ENCODE measurements around the gene ZFR.

The ZFR gene

GRCh38 chr5:32482193-32482592 lies 37.7 kb upstream of the ZFR start:
- no peak for DNase-seq
- Histone ChIP-seq H3K4me1 (no peaks in the 10 kb centered on the region), H3K4me3 (ENCODE audit: low read depth, low read length) (no peak overlapping the region), H3K36me3 (no peaks in the 10 kb centered on the region), H3K27me3 (no peaks in the 10 kb centered on the region), H3K9me3 (no peaks in the 10 kb centered on the region)
- no peak for TF ChIP-seq CTCF (IDR thresholded peaks at IDR 0.05; ENCODE audit: low read depth, low read length)

GRCh38 chr5:32479096-32479495 lies 34.6 kb upstream of the ZFR start:
- Histone ChIP-seq H3K4me1 (no peaks in the 10 kb centered on the region), H3K4me3 (ENCODE audit: low read depth, low read length) (no peak overlapping the region), H3K9me3 (no peaks in the 10 kb centered on the region), H3K27me3 (no peaks in the 10 kb centered on the region), H3K36me3 (no peaks in the 10 kb centered on the region)
- no peak for TF ChIP-seq CTCF (IDR thresholded peaks at IDR 0.05; ENCODE audit: low read depth, low read length)
- no peak for DNase-seq

GRCh38 chr5:32476891-32477290 lies 32.4 kb upstream of the ZFR start:
- no peak for TF ChIP-seq CTCF (IDR thresholded peaks at IDR 0.05; ENCODE audit: low read depth, low read length)
- H3K4me1 ChIP-seq: no peaks in the 10 kb centered on the region
- H3K4me3 ChIP-seq (ENCODE audit: low read depth, low read length): no peak overlapping the region
- H3K27me3 ChIP-seq: no peaks in the 10 kb centered on the region
- H3K36me3 ChIP-seq: no peaks in the 10 kb centered on the region
- no peaks in the 10 kb centered on the region for H3K9me3 ChIP-seq
- no peak for DNase-seq

- Histone ChIP-seq H3K27me3 (no peaks in the 10 kb centered on the region), H3K36me3 (no peaks in the 10 kb centered on the region), H3K4me1 (no peaks in the 10 kb centered on the region), H3K4me3 (ENCODE audit: low read depth, low read length) (no peak overlapping the region), H3K9me3 (no peaks in the 10 kb centered on the region)
- TF ChIP-seq CTCF (IDR thresholded peaks at IDR 0.05; ENCODE audit: low read depth, low read length): no peak
- DNase-seq: no peak
Observed at GRCh38 chr5:32475334-32476097, 31.0 kb upstream of the ZFR start.

- no peak for TF ChIP-seq CTCF (IDR thresholded peaks at IDR 0.05; ENCODE audit: low read depth, low read length)
Observed at GRCh38 chr5:32474209-32474854, 29.8 kb upstream of the ZFR start.

GRCh38 chr5:32473072-32473471 lies 28.5 kb upstream of the ZFR start:
- TF ChIP-seq CTCF (IDR thresholded peaks at IDR 0.05; ENCODE audit: low read depth, low read length): no peak
- no peak for DNase-seq
- Histone ChIP-seq H3K4me3 (ENCODE audit: low read depth, low read length) (no peak overlapping the region), H3K4me1 (no peaks in the 10 kb centered on the region), H3K27me3 (no peaks in the 10 kb centered on the region), H3K9me3 (no peaks in the 10 kb centered on the region), H3K36me3 (no peaks in the 10 kb centered on the region)

More at GRCh38 chr5:32474209-32474854, 29.8 kb upstream of the ZFR start:
- DNase-seq: no peak
- no peaks in the 10 kb centered on the region for H3K27me3 ChIP-seq
- no peaks in the 10 kb centered on the region for H3K36me3 ChIP-seq
- H3K4me1 ChIP-seq: no peaks in the 10 kb centered on the region
- H3K4me3 ChIP-seq (ENCODE audit: low read depth, low read length): no peak overlapping the region
- no peaks in the 10 kb centered on the region for H3K9me3 ChIP-seq

Data from BE2C (cell line).